ENCODE results near the gene IFI27L1. TPM values are rescaled to one million over a fixed set of nuclear protein-coding genes. Genes with fewer than 3 reads are reported as not detected.

IFI27L1 gene
- total RNA-seq, 2 donors from 2014 or later: 4.2 to 5.0 TPM

- no peak for DNase-seq (ENCODE audit: low spot score)
- no peak for TF ChIP-seq CTCF (IDR thresholded peaks at IDR 0.05)
- H3K9me3 ChIP-seq: no peaks in the 10 kb centered on the region
- H3K27me3 ChIP-seq (replicated peaks; ENCODE audit: insufficient read depth): no peaks in the 10 kb centered on the region
- H3K27ac ChIP-seq: no peak overlapping the region
- ATAC-seq (ENCODE audit: insufficient number of reproducible peaks, low FRiP score, low read depth): no peak
- no peaks in the 10 kb centered on the region for H3K36me3 ChIP-seq
- no peaks in the 10 kb centered on the region for H3K4me1 ChIP-seq (ENCODE audit: control insufficient read depth in 1 of 2, low read depth in 2 of 2)
- no peak overlapping the region for H3K4me3 ChIP-seq
Measured at GRCh38 chr14:94142836-94143235, 61.7 kb downstream of the IFI27L1 start.

GRCh38 chr14:94143239-94143638 is 62.1 kb downstream of the IFI27L1 start:
- DNase-seq (ENCODE audit: low spot score) (no peak), ATAC-seq (ENCODE audit: insufficient number of reproducible peaks, low FRiP score, low read depth) (no peak)
- Histone ChIP-seq H3K4me3 (no peak overlapping the region), H3K27ac (no peak overlapping the region), H3K9me3 (no peaks in the 10 kb centered on the region), H3K4me1 (ENCODE audit: control insufficient read depth in 1 of 2, low read depth in 2 of 2) (no peaks in the 10 kb centered on the region), H3K27me3 (replicated peaks; ENCODE audit: insufficient read depth) (no peaks in the 10 kb centered on the region), H3K36me3 (no peaks in the 10 kb centered on the region)
- TF ChIP-seq CTCF (IDR thresholded peaks at IDR 0.05): no peak

- no peaks in the 10 kb centered on the region for H3K27me3 ChIP-seq (replicated peaks; ENCODE audit: insufficient read depth)
- no peak overlapping the region for H3K4me3 ChIP-seq
- H3K9me3 ChIP-seq: no peaks in the 10 kb centered on the region
- ATAC-seq (ENCODE audit: insufficient number of reproducible peaks, low FRiP score, low read depth) (no peak), DNase-seq (ENCODE audit: low spot score) (no peak)
- H3K27ac ChIP-seq: no peak overlapping the region
- H3K36me3 ChIP-seq: no peaks in the 10 kb centered on the region
- TF ChIP-seq CTCF (IDR thresholded peaks at IDR 0.05): no peak
- H3K4me1 ChIP-seq (ENCODE audit: control insufficient read depth in 1 of 2, low read depth in 2 of 2): no peaks in the 10 kb centered on the region
Measured at GRCh38 chr14:94143711-94144110, 62.6 kb downstream of the IFI27L1 start.

GRCh38 chr14:94144765-94145164 is 63.7 kb downstream of the IFI27L1 start:
- H3K27me3 ChIP-seq (replicated peaks; ENCODE audit: insufficient read depth): no peaks in the 10 kb centered on the region
- H3K27ac ChIP-seq: no peak overlapping the region
- H3K9me3 ChIP-seq: no peaks in the 10 kb centered on the region
- H3K4me1 ChIP-seq (ENCODE audit: control insufficient read depth in 1 of 2, low read depth in 2 of 2): no peaks in the 10 kb centered on the region
- TF ChIP-seq CTCF (IDR thresholded peaks at IDR 0.05): no peak
- DNase-seq (ENCODE audit: low spot score) (no peak), ATAC-seq (ENCODE audit: insufficient number of reproducible peaks, low FRiP score, low read depth) (no peak)
- no peak overlapping the region for H3K4me3 ChIP-seq
- no peaks in the 10 kb centered on the region for H3K36me3 ChIP-seq

- Histone ChIP-seq H3K9me3 (no peaks in the 10 kb centered on the region), H3K36me3 (no peaks in the 10 kb centered on the region), H3K27ac (no peak overlapping the region), H3K4me3 (no peak overlapping the region), H3K4me1 (ENCODE audit: control insufficient read depth in 1 of 2, low read depth in 2 of 2) (no peaks in the 10 kb centered on the region), H3K27me3 (replicated peaks; ENCODE audit: insufficient read depth) (no peaks in the 10 kb centered on the region)
- ATAC-seq (ENCODE audit: insufficient number of reproducible peaks, low FRiP score, low read depth): no peak
- DNase-seq (ENCODE audit: low spot score): no peak
- TF ChIP-seq CTCF (IDR thresholded peaks at IDR 0.05): no peak
Measured at GRCh38 chr14:94145902-94146527, 64.9 kb downstream of the IFI27L1 start.

Other genes starting within 250 kb of the IFI27L1 start
- not detected for gene FAM181A, start 154.0 kb upstream of the IFI27L1 start, total RNA-seq
- 10 to 100 TPM; 47.2 to 48.3 TPM for gene ASB2, start 104.7 kb upstream of the IFI27L1 start, total RNA-seq
- gene CCDC197, start 84.0 kb upstream of the IFI27L1 start, total RNA-seq: not detected
- under 1 TPM; 0.14 to 0.71 TPM for gene OTUB2, start 55.0 kb upstream of the IFI27L1 start, total RNA-seq
- gene DDX24, start 108 bp upstream of the IFI27L1 start, total RNA-seq: 100 to 1,000 TPM; 139 to 228 TPM
- 10 to 100 TPM; 79.8 to 96.3 TPM for gene IFI27, start 29.4 kb downstream of the IFI27L1 start, total RNA-seq
- 100 to 1,000 TPM in 1 of 2 donors, 10 to 100 TPM in 1; 42.7 to 150 TPM for gene IFI27L2, start 48.3 kb downstream of the IFI27L1 start, total RNA-seq
- 1 to 10 TPM in 1 of 2 donors, under 1 TPM in 1; 0.27 to 8.9 TPM for gene PPP4R4, start 93.0 kb downstream of the IFI27L1 start, total RNA-seq
- under 1 TPM in 1 of 2 donors, not detected in 1; 0.28 TPM for gene SERPINA10, start 212.0 kb downstream of the IFI27L1 start, total RNA-seq
- not detected for gene SERPINA6, start 242.0 kb downstream of the IFI27L1 start, total RNA-seq

Measured in thoracic aorta (tissue), 2 donors.